GM19025 (cell line): ENCODE results near the gene GUCD1.
"Not testable (repeated sequence)": the region's sequence is repeated elsewhere in the genome, so short reads cannot be mapped to it uniquely, and the experiment has no call there.

ENCODE experiments used
- ATAC-seq: cut with Tn5 transposase; IDR thresholded peaks from one replicate; pipeline ENCODE4 v1.9.1; 2021; ENCODE audit warnings: mild to moderate bottlenecking, low read depth, moderate library complexity; ENCODE audit not compliant: unreplicated experiment

GUCD1 gene

DNA sequence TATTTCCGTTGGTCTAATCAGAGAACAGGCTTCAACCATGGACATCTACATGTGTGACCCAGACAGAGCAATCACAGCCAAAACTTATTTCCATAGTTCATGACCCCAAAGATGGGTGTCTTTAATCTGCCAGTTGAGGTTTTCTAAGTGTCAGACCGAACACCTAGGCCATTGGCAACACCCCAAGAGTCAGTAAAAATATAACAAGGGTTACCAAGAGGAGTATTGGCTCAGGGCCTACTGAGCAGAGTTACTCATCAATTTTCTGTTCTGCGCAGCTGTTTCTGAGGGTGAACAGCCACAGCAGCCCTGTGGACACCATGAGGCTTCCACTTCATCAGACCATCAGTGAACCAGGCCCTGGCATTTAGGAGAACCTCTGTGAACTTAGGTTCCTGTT, 18.8 kb downstream of the GUCD1 start:
- ATAC-seq, result no peak

DNA sequence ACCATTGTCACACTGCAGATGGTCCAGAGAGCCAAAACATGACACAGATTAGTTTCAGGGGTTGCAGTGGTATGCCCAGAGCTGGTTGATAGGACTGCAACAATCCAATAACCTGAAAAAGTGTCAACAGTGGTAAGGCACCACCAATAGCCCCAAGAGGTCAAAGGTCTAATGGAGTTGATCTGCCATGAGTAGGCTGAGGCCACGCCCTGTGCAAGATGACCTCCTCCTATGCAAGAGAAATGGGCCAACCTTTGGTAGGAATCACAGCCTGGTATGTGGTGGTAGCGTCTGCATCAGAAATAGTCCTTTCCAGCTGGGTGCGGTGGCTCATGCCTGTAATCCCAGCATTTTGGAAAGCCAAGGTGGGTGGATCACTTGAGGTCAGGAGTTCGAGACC, 19.6 kb downstream of the GUCD1 start:
- ATAC-seq, result no peak

DNA sequence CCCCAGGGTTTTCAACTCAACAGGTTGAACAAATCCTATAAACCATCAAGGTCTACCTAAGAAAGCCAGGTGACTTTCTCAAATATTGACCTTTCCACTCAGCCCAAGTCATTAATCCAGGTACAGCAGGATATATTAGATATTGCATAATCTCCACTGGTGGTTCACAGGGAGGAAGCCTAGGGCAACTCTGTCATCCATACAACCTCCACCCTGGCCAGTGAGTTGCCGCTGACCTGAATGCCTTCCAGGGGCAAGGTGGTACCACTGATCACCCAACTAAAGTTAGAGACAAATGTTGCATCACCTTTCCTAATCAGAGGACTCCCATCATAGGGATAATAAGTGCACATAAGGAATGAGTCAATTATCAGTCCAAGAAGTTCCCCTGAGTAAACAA, 22.9 kb downstream of the GUCD1 start:
- no peak for ATAC-seq

DNA sequence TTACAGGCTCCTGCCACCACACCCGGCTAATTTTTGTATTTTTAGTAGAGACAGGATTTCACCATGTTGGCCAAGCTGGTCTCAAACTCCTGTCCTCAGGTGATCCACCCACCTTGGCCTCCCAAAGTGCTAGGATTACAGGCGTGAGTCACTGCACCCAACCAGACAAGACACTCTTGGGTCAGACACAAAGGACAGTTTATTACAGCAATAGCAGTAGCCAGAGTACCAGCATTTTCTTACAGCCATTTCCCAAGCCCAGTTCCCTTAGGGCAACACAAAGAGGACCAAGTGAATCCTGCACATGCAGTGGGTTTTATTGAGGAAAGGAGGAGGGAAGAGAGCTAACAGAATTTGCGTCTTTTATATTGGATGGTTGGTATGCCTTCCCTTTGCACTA, 24.0 kb downstream of the GUCD1 start:
- not testable (repeated sequence) for ATAC-seq

DNA sequence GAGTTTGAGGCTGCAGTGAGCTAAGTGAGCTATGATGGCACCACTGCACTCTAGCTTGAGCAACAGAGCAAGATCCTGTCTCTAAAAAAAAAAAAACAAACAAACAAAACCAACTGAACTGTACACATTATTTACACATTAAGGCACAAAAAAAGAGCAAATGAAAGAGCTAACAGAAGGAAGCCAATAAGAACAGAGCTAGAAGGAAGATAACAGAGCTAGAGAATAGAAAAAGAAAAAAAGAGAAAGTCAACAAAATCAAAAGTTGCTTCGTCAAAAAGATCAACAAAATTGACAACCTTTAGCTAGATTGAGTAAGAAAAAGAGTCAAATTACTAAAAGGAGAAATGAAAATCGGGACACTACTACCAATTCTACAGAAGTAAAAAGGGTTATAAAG, 25.0 kb downstream of the GUCD1 start:
- ATAC-seq, result no peak

DNA sequence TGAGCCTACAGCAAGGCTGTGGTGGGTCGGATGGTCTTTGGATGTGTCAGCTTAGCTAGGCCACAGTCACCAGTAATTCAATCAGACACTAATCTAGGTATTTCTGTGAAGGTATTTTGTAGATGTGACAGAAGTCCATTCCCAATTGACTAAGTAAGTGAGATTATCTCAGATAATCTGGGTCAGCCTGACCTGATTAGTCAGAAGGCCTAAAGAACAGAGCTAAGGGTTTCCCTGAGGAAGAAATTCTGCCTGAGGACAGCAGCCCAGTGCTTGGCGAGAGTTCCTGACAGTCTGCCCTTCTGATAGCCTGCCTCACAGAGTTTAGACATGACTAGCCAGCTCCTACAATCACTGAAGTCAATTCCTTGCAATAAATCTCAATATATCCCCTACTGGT, 28.7 kb downstream of the GUCD1 start:
- ATAC-seq, result no peak

DNA sequence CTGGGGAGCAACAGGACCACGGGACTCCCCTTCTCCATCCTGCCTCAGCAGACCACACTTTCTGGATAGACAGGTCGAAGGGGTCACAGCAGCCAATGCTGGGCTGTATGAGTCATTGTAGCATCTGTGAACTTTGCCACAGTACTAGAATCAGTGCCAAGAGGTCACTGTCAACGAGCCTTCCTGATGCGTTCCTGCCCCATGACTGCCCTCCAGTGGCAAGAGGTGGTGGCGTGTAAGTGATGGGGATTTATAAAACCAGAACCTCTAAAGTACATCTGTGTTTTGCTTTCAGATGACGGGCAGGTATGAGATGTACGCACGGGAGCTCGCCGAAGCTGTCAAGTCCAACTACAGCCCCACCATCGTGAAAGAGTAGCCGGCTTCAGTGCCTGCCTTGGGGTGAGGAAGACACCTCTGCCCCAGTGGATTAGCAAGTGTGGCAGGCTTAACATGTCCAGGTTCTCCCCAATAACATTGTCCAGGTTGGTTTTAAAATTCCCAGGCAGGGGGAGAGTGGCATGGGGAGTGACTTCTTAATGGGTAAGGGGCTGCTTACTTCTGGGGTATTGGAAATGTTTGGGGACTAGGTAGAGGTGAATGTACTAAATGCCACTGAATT, 29.4 kb downstream of the GUCD1 start:
- peak; percentile 75 for ATAC-seq

DNA sequence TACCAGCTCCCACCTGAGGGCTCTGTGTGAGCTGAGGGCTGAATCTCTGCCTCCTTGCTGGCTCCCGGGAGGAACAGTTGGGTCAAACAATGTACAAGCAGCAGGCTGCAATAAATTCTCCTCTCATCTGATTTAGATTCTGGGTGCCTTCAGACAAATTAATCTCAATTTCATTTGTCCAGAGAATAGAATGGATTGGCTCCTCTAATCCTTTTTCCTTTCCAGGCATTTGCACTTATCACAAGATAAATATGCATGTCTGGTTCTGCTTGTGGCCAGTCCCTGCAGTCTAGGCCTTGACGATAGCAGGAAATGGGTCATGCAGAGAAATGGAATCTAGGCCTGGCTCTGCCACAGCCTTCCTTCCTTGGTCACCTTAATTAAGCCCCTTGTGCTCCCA, 31.1 kb downstream of the GUCD1 start:
- ATAC-seq, result no peak

DNA sequence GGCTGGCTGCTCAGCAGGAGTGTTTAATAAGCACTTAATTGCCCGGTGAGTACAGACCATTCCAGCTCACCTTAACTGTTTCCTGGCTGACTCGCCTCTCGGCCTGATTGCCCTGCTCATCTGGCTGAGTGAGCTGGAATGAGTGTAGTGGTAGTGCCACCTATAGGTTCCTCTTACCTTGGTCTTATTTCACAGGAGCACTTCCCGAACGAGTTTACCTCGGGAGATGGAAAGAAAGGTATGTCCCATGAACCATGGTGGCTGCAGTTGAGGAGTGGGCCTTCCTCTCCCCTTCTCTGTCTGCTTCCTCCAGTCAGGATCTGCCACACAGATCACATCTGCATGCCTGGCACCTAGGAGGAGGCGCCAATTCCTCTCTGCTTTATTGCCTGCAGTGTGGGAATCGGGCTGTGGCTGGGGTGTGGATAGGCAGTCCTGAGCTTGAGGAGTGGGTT, 33.1 kb downstream of the GUCD1 start:
- no peak for ATAC-seq

DNA sequence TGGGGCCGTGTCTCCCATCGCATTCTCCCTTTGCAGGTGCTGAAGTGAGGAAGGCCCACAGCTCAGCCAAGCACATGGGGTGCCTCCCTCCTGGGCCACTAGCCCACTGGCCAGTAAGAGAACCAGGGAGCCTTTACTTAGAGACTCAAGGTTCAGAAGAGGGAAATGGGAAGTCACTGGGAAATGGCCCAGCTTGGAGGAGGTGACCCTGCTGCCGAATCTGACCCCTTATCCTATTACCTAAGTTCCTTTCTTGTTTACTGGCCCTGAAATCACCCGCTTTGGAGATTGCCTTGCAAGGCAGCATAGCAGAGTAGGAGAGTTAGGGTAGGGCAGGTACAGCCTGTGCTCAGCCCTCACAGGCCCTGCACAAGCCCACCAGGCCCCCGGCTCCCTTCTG, 35.4 kb downstream of the GUCD1 start:
- ATAC-seq, result no peak

DNA sequence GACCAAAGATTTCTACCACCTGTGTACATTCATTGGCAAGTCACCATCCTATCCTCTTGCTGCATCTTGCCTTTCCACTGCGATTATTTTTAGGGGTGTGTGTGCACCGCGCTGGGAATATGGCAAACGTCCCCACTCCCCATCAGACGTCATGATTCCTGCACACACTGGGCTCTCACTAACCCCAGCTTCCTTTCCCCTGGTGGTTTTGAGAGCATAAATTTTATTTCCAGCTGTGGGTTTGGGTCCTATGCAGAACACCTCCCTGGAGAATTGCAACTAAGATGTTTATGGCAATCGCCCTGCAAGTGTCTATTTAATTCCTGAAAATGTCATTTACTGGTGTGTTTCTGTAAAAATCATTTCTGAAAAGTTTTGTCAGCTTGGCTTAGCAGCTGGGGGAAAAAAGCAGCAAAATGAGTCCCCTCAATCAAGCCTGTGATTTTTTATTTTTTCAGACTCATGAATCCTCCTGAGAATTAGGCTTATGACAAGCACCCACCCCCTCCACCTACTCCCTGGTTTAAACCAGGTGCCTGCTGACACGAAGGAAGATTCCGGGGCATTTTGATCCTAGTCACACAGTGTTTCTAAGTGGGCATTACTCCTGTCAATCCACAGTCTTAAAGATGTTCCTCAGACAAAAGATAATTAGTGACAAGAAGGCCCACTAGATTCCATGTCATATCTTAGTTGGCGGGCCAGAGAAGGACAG, 36.0 kb downstream of the GUCD1 start:
- ATAC-seq, result no peak

DNA sequence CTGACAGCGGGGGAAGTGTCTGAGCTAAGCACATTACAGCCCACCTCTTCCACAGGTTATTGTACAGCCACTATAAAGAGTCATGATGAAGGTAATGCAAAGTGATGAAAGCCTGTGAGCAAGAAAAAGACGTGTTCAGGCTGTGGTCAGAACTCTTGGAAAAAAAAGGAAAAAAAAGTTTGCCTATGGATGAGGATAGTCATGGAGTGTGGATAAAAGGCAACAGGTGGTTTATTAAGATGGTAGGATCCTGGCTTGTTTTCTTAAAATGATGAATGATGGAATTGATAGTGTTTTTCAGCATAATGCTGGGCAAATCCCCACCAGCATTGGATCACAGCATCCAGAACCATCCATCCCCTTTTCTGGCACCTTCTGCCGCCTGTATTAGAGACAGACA, 36.7 kb downstream of the GUCD1 start:
- no peak for ATAC-seq

DNA sequence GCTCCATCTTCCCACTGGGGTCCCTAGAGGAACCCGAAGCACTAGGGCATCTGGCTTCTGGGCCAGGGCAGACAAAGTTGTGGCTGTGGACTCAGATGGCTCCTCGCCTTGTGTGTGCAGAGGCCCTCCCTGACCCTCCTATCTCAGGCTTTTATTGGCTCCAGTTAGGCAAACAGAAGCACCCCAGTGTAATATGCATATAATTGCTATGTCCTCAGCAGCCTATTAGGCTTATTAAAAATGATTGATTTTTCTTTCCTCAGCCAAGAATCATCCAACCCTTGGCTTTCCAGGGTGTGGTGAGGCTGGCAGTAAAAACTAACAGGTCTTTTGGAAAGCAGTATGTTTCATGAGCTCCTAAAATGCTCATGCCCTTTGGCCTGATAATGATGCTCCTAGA, 37.5 kb downstream of the GUCD1 start:
- no peak for ATAC-seq

DNA sequence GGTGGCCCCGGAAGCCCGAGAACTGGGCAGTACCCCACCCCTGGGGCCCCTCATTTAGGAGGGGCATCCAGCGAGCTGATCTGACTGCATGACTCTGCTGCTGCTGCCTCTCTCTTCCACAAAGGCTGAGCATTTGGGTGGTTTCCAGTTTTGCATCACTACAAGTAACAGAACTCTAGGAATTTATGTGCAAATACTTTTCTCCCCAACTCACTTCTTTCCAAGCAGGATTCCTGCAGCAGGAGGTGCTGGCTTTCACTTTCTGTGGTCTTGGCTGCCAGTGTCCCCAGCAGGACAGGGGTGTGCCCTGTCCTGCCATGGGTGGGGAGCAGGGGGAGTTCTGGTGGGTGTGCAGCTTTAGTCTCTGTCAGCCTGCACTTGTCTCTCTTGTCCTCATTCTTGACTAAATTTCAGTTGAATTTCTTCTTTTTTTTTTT, 38.6 kb downstream of the GUCD1 start:
- ATAC-seq, result no peak

DNA sequence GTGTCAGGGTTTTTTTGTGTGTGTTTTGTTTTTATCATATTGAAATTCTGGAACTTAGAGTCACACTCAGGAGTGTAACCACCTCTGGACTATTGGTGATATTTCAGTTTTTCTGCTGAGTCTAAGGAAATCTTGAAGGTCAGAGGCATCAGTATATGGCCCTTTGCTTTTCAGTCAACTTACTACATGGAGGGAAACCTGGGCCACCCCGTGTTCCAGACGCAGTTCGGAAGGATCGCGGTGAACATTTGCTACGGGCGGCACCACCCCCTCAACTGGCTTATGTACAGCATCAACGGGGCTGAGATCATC, 40.0 kb downstream of the GUCD1 start:
- ATAC-seq, result no peak

DNA sequence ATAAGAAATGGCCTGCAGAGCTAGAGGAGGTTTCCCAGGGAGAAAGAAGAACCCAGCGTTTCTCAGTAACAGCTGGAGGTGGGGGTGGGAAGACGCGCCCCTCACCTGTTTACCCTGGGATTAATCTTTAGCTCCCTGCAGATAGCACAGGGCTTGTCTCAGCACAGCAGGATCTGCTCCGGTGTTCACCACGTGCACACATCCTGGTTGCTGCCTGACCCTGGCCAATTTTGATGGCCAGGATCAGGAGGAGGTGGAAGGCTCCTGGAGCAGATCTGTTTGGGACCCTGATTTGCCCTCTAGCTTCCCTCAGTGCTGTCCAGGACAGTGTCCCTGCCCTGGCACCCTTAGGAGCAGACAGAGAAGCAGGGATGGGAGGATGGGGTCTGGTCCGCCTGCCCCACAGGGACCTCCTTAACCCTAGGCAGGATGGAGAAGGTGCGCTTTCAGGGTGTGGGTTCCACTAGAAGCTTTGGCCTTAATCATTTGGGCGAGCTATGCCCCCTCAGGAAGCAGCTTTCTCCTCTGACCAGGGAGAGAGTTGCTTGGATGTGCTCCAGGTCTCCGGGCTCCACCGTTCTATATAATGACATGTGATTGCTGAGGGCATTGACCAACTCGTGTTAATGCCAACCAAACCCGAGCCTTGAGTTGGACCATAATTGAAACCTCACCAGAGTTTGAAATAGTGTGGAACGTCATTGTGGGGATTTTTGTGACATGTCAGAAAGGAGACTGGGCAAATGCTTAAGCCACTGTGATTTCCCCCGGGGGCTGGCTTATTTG, 40.5 kb downstream of the GUCD1 start:
- ATAC-seq, result no peak

DNA sequence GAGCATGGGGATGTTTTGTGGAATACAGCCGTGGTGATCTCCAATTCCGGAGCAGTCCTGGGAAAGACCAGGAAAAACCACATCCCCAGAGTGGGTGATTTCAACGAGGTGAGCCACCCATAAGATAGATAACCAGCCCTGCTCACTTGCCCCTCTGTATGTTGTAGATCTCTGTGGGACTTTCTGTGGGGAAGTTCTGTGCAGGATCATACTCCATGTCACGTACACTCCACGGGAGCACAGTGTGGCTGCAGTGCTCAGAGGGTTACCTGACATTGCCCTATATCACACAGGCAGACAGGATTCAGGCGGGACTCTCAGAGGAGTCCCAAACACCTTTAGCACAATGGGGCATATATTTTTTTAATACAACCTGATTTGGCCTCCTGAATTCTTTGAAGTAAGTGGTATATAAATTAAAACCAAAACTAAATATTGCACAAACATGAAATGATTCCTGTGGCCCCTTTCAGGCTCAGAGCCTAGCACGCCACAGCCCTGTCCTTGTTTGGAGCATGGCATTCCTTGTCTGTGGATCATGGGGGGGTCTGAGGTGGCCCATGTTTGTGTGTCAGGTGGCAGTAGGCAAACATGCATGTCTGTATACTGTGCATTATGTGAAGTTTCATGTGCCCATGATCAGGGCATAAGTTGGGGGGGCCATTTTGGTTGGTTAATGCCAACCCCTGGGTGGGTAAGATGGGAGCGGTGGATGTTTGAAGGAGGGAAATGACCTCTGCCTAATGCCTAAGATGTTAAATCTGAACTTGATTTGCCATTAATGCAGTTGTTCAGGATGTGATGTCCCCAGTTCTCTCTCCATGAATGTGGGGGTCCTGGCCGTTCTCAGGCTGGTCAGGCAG, 41.3 kb downstream of the GUCD1 start:
- ATAC-seq, result no peak

DNA sequence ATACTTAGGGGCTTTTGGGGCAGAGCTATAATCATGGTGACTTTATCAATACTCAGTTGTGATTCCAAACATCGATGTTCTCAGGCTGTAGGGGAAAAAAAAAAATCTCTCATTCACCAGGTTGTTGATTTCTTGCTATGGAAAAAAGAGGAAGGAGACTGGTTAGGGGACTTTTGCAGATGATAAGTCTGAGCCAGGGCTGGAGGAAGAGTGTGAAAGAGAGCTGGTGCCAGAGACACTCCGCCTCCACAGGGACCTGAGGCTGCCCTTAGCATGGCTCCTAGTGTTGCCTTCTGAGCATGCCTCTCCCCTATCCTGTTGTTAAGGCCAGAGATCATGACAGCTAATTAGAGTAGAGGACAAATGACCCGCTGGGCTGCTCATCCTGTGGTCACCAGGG, 42.9 kb downstream of the GUCD1 start:
- no peak for ATAC-seq

DNA sequence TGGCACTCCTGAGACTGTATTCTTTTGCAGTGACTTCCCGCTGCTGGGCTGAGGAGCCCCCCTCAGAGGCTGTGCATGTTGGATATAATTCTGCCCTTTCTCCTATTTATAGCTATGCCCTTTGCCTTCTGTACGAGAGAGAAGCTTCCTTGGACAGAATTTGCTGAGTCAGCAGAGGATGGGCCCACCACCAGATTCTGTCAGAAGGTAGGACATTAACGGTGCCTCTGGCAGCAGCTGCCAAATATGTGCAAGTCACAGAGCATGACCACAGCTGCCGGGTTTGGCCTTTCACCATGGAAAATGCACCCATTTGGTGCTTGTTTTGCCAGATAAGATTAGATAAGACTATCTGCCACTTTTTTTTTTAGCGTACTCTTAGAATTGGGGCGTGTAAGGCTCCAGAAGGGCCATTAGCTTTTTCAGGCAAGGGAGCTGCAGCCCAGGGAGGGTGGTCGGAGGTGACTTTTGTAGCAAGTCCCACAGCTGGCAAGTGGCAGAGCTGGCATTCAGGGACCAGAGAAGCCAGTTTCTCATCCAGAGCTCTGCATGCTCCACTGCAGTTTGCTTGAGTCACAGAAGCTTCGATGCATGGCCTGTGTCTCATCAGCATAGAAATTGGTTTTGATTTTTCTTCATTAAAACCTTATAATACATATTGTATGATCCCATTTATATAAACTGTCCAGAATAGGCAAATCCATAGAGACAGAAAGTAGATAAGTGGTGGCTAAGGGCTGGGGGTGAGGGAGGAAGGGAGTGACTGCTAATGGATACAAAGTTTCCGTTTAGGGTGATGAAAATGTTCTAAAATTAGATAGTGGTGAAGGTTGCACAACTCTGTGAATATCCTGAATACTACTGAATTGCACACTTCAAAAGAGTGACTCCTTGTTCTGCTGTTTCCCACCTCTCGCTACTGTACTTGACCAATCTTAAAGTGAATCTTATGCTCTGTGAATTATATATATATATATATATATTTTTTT, 44.0 kb downstream of the GUCD1 start:
- ATAC-seq, result no peak

DNA sequence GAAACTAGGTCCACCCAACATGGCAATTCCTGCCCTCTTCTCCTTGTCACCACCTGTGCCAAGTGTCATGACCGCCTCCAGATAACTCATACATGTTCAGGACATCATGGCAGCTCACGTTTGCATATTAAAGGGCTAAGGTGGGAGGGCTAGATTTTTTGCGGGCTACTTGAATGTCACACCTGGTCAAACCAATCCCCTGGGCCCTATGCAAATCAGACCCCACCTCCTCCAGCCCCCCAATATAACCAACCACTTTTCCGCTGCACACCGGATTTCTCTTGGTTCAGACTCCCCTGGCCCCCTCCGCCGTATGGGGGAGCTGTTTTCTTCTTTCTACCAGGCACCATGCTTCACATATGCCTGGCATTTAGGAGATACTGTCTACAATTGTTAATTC, 47.2 kb downstream of the GUCD1 start:
- no peak for ATAC-seq
